ENCODE data around the gene ITGA5. TPM values are rescaled to one million over a fixed set of nuclear protein-coding genes. Genes with fewer than 3 reads are reported as not detected.

The ITGA5 gene
- total RNA-seq, 1 donor from 2014 or later: 95.0 TPM

DNA sequence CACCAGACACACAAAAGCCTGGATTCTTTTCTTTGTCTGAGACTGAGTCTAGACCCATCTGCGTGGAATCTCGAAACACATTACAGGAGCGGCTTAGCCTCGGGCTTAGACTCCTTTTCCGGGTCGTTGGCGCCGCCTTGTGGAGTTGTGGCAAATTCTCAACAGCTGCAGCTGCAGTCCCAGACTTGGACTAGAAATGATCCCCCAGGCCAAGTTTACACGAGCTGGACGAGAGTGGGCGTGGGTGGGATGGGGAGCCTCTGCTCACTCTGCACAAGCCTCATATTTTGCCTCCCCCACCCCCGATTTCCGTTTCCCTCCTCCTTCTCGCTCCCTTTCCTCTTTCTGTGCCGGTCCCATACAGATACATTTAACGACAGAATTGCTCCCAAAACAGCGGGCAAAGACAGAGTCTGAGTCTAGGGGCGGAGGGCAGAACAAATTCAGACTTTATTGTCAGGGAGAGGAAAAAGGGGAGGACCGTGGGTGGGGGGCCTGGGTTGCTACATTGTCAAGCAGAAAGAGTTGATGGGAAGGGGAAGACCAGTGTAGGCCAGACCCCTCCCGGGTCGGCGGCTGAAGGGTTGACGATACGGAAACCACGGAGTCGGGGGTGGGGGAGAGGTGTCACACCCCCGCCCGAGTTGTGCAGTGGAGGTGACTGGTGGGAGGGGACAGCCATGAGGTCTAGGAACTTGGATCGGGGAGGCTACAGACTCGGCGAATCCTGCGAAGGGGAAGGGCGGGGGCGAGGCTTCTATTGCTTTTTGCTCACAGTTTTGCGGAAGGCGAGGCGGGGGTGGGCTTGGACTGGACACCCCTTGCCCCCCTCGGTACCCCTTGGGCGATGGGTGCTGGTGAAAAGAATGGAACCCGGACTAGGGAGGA is 50.1 kb downstream of the ITGA5 start:
- H3K36me3 ChIP-seq: no peaks in the 10 kb centered on the region
- intact Hi-C loops (cut with DNase I): loop anchor here (10.0 kb wide), 2 partner anchors 114 to 154 kb away; no protein-coding TSS in a partner anchor
- DNase-seq (ENCODE audit: extremely low spot score in 2 of 2): no peak
- peak; percentile 72 to 89 (median 77) for TF ChIP-seq CTCF (IDR thresholded peaks at IDR 0.05)
- TF ChIP-seq POLR2A (IDR thresholded peaks at IDR 0.05): no peak
- peak; percentile 55 to 76 for TF ChIP-seq POLR2AphosphoS5 (IDR thresholded peaks at IDR 0.05; ENCODE audit: insufficient read depth in 1 of 2, low read depth in 1 of 2)
- H3K27me3 ChIP-seq: no peaks in the 10 kb centered on the region
- peaks cover 27% of the 10 kb centered on the region for H3K4me1 ChIP-seq
- peak overlapping the region; percentile 93 for H3K27ac ChIP-seq
- H3K9me3 ChIP-seq: no peaks in the 10 kb centered on the region
- peak overlapping the region; percentile 42 to 62 for H3K4me3 ChIP-seq

GRCh38 chr12:54368025-54368708 is 50.9 kb downstream of the ITGA5 start:
- Histone ChIP-seq H3K4me3 (peak overlapping the region in 1 of 2 donors; percentile 42), H3K9me3 (no peaks in the 10 kb centered on the region), H3K4me1 (peaks cover 21% of the 10 kb centered on the region), H3K36me3 (no peaks in the 10 kb centered on the region), H3K27me3 (no peaks in the 10 kb centered on the region), H3K27ac (peak overlapping the region; percentile 93)
- no peak for DNase-seq (ENCODE audit: extremely low spot score in 2 of 2)
- intact Hi-C loops (cut with DNase I): loop anchor here (10.0 kb wide), 2 partner anchors 113 to 153 kb away; no protein-coding TSS in a partner anchor
- TF ChIP-seq POLR2AphosphoS5 (IDR thresholded peaks at IDR 0.05; ENCODE audit: insufficient read depth in 1 of 2, low read depth in 1 of 2) (no peak), CTCF (IDR thresholded peaks at IDR 0.05) (no peak), POLR2A (IDR thresholded peaks at IDR 0.05) (no peak)

- DNase-seq (ENCODE audit: extremely low spot score in 2 of 2): no peak
- H3K36me3 ChIP-seq: no peaks in the 10 kb centered on the region
- no peak within 1 kb of the TSS for H3K4me3 ChIP-seq
- no peak within 1 kb of the TSS for H3K27ac ChIP-seq
- H3K4me1 ChIP-seq: peaks cover 6% of the 10 kb centered on the region
- TF ChIP-seq POLR2A (IDR thresholded peaks at IDR 0.05): no peak
- no peak for TF ChIP-seq CTCF (IDR thresholded peaks at IDR 0.05)
- no peak for TF ChIP-seq POLR2AphosphoS5 (IDR thresholded peaks at IDR 0.05; ENCODE audit: insufficient read depth in 1 of 2, low read depth in 1 of 2)
- intact Hi-C loops (cut with DNase I): loop anchor here (10.0 kb wide), 2 partner anchors 110 to 150 kb away; no protein-coding TSS in a partner anchor
- H3K27me3 ChIP-seq: no peaks in the 10 kb centered on the region
- no peaks in the 10 kb centered on the region for H3K9me3 ChIP-seq
Measured at GRCh38 chr12:54364413-54364812, 54.7 kb downstream of the ITGA5 start, which contains the start of gene GPR84. TSS of gene GPR84 (minus strand) at chr12:54364486. CDS start at chr12:54363851, 635 bp downstream.

- TF ChIP-seq POLR2A (IDR thresholded peaks at IDR 0.05) (no peak), CTCF (IDR thresholded peaks at IDR 0.05) (no peak), POLR2AphosphoS5 (IDR thresholded peaks at IDR 0.05; ENCODE audit: insufficient read depth in 1 of 2, low read depth in 1 of 2) (no peak)
- Histone ChIP-seq H3K27me3 (no peaks in the 10 kb centered on the region), H3K4me1 (peaks cover 7% of the 10 kb centered on the region), H3K9me3 (no peaks in the 10 kb centered on the region), H3K36me3 (no peaks in the 10 kb centered on the region), H3K4me3 (no peak overlapping the region), H3K27ac (no peak overlapping the region)
- no peak for DNase-seq (ENCODE audit: extremely low spot score in 2 of 2)
- intact Hi-C loops (cut with DNase I): loop anchor here (10.0 kb wide), 2 partner anchors 109 to 149 kb away; no protein-coding TSS in a partner anchor
Measured at GRCh38 chr12:54363618-54364017, 55.4 kb downstream of the ITGA5 start.
